ENCODE measurements around the gene PPP2R2C.

DNA sequence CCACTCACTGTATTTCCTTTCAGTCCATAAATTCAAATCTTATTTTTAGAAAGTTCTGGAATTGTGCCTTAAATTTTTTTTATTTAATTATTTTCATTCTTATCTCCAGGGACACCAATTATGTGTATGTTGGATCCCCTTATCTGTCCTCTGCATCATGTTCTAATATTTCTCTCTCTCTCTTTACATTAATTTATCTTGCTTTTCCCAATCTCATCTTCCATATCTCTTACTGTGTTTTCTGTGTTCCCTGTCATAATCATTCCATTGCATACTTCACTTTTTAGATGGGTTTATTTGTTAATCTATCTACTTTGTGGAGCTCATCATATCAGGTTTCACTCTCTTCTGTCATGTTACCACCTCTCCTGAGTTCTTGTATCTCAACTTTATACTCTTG, 37.4 kb downstream of the PPP2R2C start:
- TF ChIP-seq EZH2 (IDR thresholded peaks at IDR 0.05; ENCODE audit: insufficient read depth, poor library complexity, severe bottlenecking): no peak
- no peak for TF ChIP-seq EZH2phosphoT487 (IDR thresholded peaks at IDR 0.05; ENCODE audit: insufficient read depth, low read depth)
